Activated CD8-positive, alpha-beta memory T cell treated with anti-CD3 and anti-CD28 coated beads for 36 hours (primary cell): ENCODE data around the gene PI4KB. TPM values are rescaled to one million over a fixed set of nuclear protein-coding genes. Genes with fewer than 3 reads are reported as not detected.
"Not testable (repeated sequence)": the region's sequence is repeated elsewhere in the genome, so short reads cannot be mapped to it uniquely, and the experiment has no call there.

Source experiments
- CTCF ChIA-PET: fragments of 350-600 bp; sonication (Branson Sonifier 250); formaldehyde crosslinking; loops from one replicate; lab custom pipeline; 2021; ENCODE audit warnings: antibody characterized with exemption; lab: Charles Lee
- POLR2A ChIA-PET: fragments of 350-600 bp; sonication (Branson Sonifier 250); formaldehyde crosslinking; loops from one replicate; lab custom pipeline; 2021; ENCODE audit warnings: antibody characterized with exemption; lab: Charles Lee
- total RNA-seq, 2 experiments: library from RNA; stranded (reverse); gene quantifications; one replicate each; pipeline ENCODE4 v1.2.3, GENCODE V29; 2021

The PI4KB gene
- total RNA-seq, 2 experiments from 2014 or later: 51.6 to 57.4 TPM

GRCh38 chr1:151289080-151289935 is 37.9 kb downstream of the PI4KB start:
- POLR2A ChIA-PET: no interaction called here
- CTCF ChIA-PET: no interaction called here

- ChIA-PET POLR2A (interaction anchor here (0.6 kb wide), 1 partner anchor 167 kb away, joined by 3 read pairs; no protein-coding TSS in a partner anchor), CTCF (no interaction called here)
These were observed 38.7 kb downstream of the PI4KB start for GRCh38 chr1:151288502-151288901.

- ChIA-PET CTCF (interaction anchor here (1.0 kb wide), 1 partner anchor 13 kb away, joined by 3 read pairs; no protein-coding TSS in a partner anchor), POLR2A (interaction anchor here (0.6 kb wide), 1 partner anchor 167 kb away, joined by 3 read pairs; no protein-coding TSS in a partner anchor)
These were observed 39.3 kb downstream of the PI4KB start for GRCh38 chr1:151287767-151288500.

- ChIA-PET POLR2A (no interaction called here), CTCF (interaction anchor here (1.0 kb wide), 1 partner anchor 13 kb away, joined by 3 read pairs; no protein-coding TSS in a partner anchor)
These were observed 39.9 kb downstream of the PI4KB start for GRCh38 chr1:151287341-151287699.

GRCh38 chr1:151286619-151287340 is 40.4 kb downstream of the PI4KB start:
- ChIA-PET CTCF (interaction anchor here (1.0 kb wide), 1 partner anchor 14 kb away, joined by 3 read pairs; no protein-coding TSS in a partner anchor), POLR2A (interaction anchor here (0.6 kb wide), 1 partner anchor 38 kb away, joined by 3 read pairs; no protein-coding TSS in a partner anchor)

- ChIA-PET POLR2A (interaction anchor here (0.8 to 1.7 kb wide), 3 partner anchors 27 to 58 kb away, joined by 3 to 5 read pairs (median 3); partner anchors contain the start of gene PI4KB), CTCF (interaction anchor here (0.8 to 1.3 kb wide), 5 partner anchors 14 to 56 kb away, joined by 3 to 5 read pairs (median 3); no protein-coding TSS in a partner anchor)
These were observed 43.1 kb downstream of the PI4KB start for GRCh38 chr1:151284013-151284577.

- POLR2A ChIA-PET: interaction anchor here (0.5 to 1.7 kb wide), 3 partner anchors 28 to 416 kb away, joined by 3 to 5 read pairs (median 4); partner anchors contain the start of gene PI4KB
These were observed 44.1 kb downstream of the PI4KB start for GRCh38 chr1:151282883-151283725.

GRCh38 chr1:151281969-151282882 is 45.0 kb downstream of the PI4KB start, which contains the start of gene ZNF687:
Gene ZNF687, plus strand, starts transcription at chr1:151282299. Its CDS starts 3,993 bp downstream, at chr1:151286292.
- ChIA-PET CTCF (interaction anchor here (0.6 to 1.9 kb wide), 10 partner anchors 16 to 565 kb away, joined by 3 to 10 read pairs (median 4); partner anchors contain the start of genes CDC42SE1, PI4KB and PSMB4), POLR2A (interaction anchor here (1.1 to 1.4 kb wide), 3 partner anchors 11 to 92 kb away, joined by 4 read pairs; partner anchors contain the start of gene VPS72)

More at GRCh38 chr1:151282883-151283725, 44.1 kb downstream of the PI4KB start:
- CTCF ChIA-PET: interaction anchor here (0.8 to 1.3 kb wide), 5 partner anchors 15 to 57 kb away, joined by 3 to 5 read pairs (median 3); partner anchors contain the start of gene PI4KB

- ChIA-PET CTCF (interaction anchor here (0.6 to 1.9 kb wide), 11 partner anchors 17 to 564 kb away, joined by 3 to 10 read pairs (median 4); partner anchors contain the start of genes CDC42SE1, PI4KB, PSMB4 and VPS72), POLR2A (interaction anchor here (0.7 to 1.4 kb wide), 4 partner anchors 11 to 210 kb away, joined by 3 to 4 read pairs (median 4); partner anchors contain the start of gene VPS72)
These were observed 45.8 kb downstream of the PI4KB start for GRCh38 chr1:151281225-151281968.

- CTCF ChIA-PET: interaction anchor here (0.7 to 0.9 kb wide), 2 partner anchors 22 to 63 kb away, joined by 3 to 4 read pairs; partner anchors contain the start of gene PSMD4
- POLR2A ChIA-PET: interaction anchor here (0.5 kb wide), 1 partner anchor 111 kb away, joined by 3 read pairs; no protein-coding TSS in a partner anchor
These were observed 50.0 kb downstream of the PI4KB start for GRCh38 chr1:151277249-151277648.

GRCh38 chr1:151275341-151275740 is 51.9 kb downstream of the PI4KB start:
- POLR2A ChIA-PET: not testable (repeated sequence)
- CTCF ChIA-PET: interaction anchor here (0.7 kb wide), 1 partner anchor 184 kb away, joined by 3 read pairs; the partner anchor contains the start of gene POGZ

GRCh38 chr1:151273924-151274466 is 53.2 kb downstream of the PI4KB start:
- CTCF ChIA-PET: interaction anchor here (0.5 kb wide), 1 partner anchor 43 kb away, joined by 4 read pairs; no protein-coding TSS in a partner anchor
- POLR2A ChIA-PET: no interaction called here

GRCh38 chr1:151267760-151268159 is 59.5 kb downstream of the PI4KB start:
- ChIA-PET CTCF (no interaction called here), POLR2A (no interaction called here)

GRCh38 chr1:151266821-151267220 is 60.4 kb downstream of the PI4KB start:
- POLR2A ChIA-PET: no interaction called here
- CTCF ChIA-PET: no interaction called here

- ChIA-PET POLR2A (no interaction called here), CTCF (no interaction called here)
These were observed 60.9 kb downstream of the PI4KB start for GRCh38 chr1:151266315-151266714.
